ENCODE data around the gene GLE1. TPM values are rescaled to one million over a fixed set of nuclear protein-coding genes. Genes with fewer than 3 reads are reported as not detected.
"Not testable (repeated sequence)": the region's sequence is repeated elsewhere in the genome, so short reads cannot be mapped to it uniquely, and the experiment has no call there.

Gene GLE1
- total RNA-seq, 1 experiment from 2014 or later: 34.1 TPM

- ChIA-PET POLR2A (interaction anchor here (0.6 to 1.0 kb wide), 2 partner anchors 34 to 302 kb away, joined by 3 read pairs; no protein-coding TSS in a partner anchor), CTCF (no interaction called here)
- no peak for TF ChIP-seq CTCF (IDR thresholded peaks at IDR 0.05; ENCODE audit: unreplicated experiment)
- intact Hi-C loops (cut with micrococcal nuclease): no loop called here
- no peak for DNase-seq (ENCODE audit: unreplicated experiment)
- Mint-ChIP-seq H3K4me1 (ENCODE audit: insufficient read depth, unreplicated experiment) (peaks cover 18% of the 10 kb centered on the region), H3K4me3 (ENCODE audit: unreplicated experiment) (no peak overlapping the region), H3K9me3 (ENCODE audit: unreplicated experiment) (no peaks in the 10 kb centered on the region), H3K27ac (ENCODE audit: low read depth, unreplicated experiment) (no peak overlapping the region), H3K36me3 (ENCODE audit: insufficient read depth, unreplicated experiment) (peaks cover 95% of the 10 kb centered on the region), H3K27me3 (ENCODE audit: insufficient read depth, unreplicated experiment) (no peaks in the 10 kb centered on the region)
- BruUV-seq (replicated peaks): TSS peak; percentile 26
These were observed 72.7 kb downstream of the GLE1 start for GRCh38 chr9:128577206-128577605.

DNA sequence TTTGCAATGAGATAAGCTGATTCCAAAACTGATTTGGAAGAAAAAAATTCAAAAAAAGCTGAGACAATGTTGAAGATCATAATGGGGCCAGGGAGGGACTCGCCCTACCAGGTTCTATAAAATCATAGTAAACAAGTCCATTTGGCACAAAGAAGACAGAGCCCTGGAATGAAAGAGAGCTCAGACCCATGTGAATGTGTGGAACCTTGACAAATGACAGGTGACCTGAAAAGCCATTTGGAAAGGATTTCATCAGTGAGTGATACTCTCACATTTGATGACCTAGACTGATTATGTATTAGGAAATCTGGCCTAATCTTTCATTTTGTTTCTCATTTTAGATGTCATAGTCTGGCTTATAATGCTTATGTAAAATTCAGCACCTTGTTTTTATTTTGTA lies 74.7 kb downstream of the GLE1 start:
- H3K4me3 Mint-ChIP-seq (ENCODE audit: unreplicated experiment): no peak overlapping the region
- DNase-seq (ENCODE audit: unreplicated experiment): no peak
- no peak for TF ChIP-seq CTCF (IDR thresholded peaks at IDR 0.05; ENCODE audit: unreplicated experiment)
- H3K4me1 Mint-ChIP-seq (ENCODE audit: insufficient read depth, unreplicated experiment): peaks cover 14% of the 10 kb centered on the region
- BruUV-seq (replicated peaks): no TSS peak
- intact Hi-C loops (cut with micrococcal nuclease): no loop called here
- ChIA-PET POLR2A (interaction anchor here (0.6 to 0.9 kb wide), 3 partner anchors 41 to 148 kb away, joined by 3 read pairs; no protein-coding TSS in a partner anchor), CTCF (no interaction called here)
- H3K9me3 Mint-ChIP-seq (ENCODE audit: unreplicated experiment): no peaks in the 10 kb centered on the region
- H3K27me3 Mint-ChIP-seq (ENCODE audit: insufficient read depth, unreplicated experiment): no peaks in the 10 kb centered on the region
- peaks cover 99% of the 10 kb centered on the region for H3K36me3 Mint-ChIP-seq (ENCODE audit: insufficient read depth, unreplicated experiment)
- no peak overlapping the region for H3K27ac Mint-ChIP-seq (ENCODE audit: low read depth, unreplicated experiment)

DNA sequence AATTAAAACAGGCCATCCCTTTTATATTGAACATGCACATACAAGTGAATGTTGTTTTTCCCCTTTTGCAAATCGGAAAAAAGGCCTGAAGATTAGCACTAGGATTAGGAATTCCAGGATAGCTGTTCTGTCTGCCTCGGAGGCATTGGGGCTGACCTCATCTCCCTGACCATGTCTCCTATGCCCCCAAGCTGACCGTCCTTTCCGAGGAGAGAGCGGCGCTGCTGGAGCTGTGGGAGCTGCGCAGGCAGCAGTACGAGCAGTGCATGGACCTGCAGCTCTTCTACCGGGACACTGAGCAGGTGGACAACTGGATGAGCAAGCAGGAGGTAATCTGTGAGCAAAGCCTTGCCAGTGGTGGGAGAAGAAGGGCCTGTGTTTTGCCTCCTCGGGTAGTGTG lies 76.2 kb downstream of the GLE1 start:
- Mint-ChIP-seq H3K4me3 (ENCODE audit: unreplicated experiment) (no peak overlapping the region), H3K27ac (ENCODE audit: low read depth, unreplicated experiment) (no peak overlapping the region), H3K27me3 (ENCODE audit: insufficient read depth, unreplicated experiment) (no peaks in the 10 kb centered on the region), H3K36me3 (ENCODE audit: insufficient read depth, unreplicated experiment) (peaks cover 99% of the 10 kb centered on the region), H3K4me1 (ENCODE audit: insufficient read depth, unreplicated experiment) (peaks cover 1% of the 10 kb centered on the region), H3K9me3 (ENCODE audit: unreplicated experiment) (no peaks in the 10 kb centered on the region)
- no TSS peak for BruUV-seq (replicated peaks)
- intact Hi-C loops (cut with micrococcal nuclease): no loop called here
- TF ChIP-seq CTCF (IDR thresholded peaks at IDR 0.05; ENCODE audit: unreplicated experiment): no peak
- DNase-seq (ENCODE audit: unreplicated experiment): no peak
- CTCF ChIA-PET: no interaction called here
- POLR2A ChIA-PET: interaction anchor here (0.6 to 0.9 kb wide), 3 partner anchors 25 to 1975 kb away, joined by 3 to 4 read pairs (median 3); no protein-coding TSS in a partner anchor

- H3K36me3 Mint-ChIP-seq (ENCODE audit: insufficient read depth, unreplicated experiment): peaks cover 99% of the 10 kb centered on the region
- H3K9me3 Mint-ChIP-seq (ENCODE audit: unreplicated experiment); BruUV-seq (replicated peaks); H3K27me3 Mint-ChIP-seq (ENCODE audit: insufficient read depth, unreplicated experiment); intact Hi-C loops (cut with micrococcal nuclease); H3K4me3 Mint-ChIP-seq (ENCODE audit: unreplicated experiment); H3K4me1 Mint-ChIP-seq (ENCODE audit: insufficient read depth, unreplicated experiment); H3K27ac Mint-ChIP-seq (ENCODE audit: low read depth, unreplicated experiment); POLR2A ChIA-PET; DNase-seq (ENCODE audit: unreplicated experiment): not testable (repeated sequence)
- CTCF ChIA-PET: interaction anchor here (0.6 kb wide), 1 partner anchor 163 kb away, joined by 4 read pairs; no protein-coding TSS in a partner anchor
These were observed 80.6 kb downstream of the GLE1 start for GRCh38 chr9:128585155-128585554.

DNA sequence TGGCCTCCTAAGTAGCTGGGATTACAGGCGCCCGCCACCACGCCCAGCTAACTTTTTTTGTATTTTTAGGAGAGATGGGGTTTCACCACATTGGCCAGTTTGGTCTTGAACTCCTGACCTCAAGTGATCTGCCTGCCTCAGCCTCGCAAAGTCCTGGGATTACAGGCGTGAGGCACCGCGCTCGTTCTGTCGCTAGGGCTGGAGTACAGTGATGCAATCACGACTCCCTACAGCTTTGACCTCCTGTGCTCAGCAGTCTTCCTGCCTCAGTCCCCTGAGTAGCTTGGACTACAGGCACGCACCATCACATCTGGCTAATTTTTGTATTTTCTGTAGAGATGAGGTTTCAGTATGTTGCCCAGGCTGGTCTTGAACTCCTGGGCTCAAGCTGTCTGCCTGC lies 82.4 kb downstream of the GLE1 start:
- H3K4me3 Mint-ChIP-seq (ENCODE audit: unreplicated experiment); H3K27ac Mint-ChIP-seq (ENCODE audit: low read depth, unreplicated experiment); H3K9me3 Mint-ChIP-seq (ENCODE audit: unreplicated experiment); H3K4me1 Mint-ChIP-seq (ENCODE audit: insufficient read depth, unreplicated experiment); POLR2A ChIA-PET; intact Hi-C loops (cut with micrococcal nuclease); BruUV-seq (replicated peaks); DNase-seq (ENCODE audit: unreplicated experiment); H3K27me3 Mint-ChIP-seq (ENCODE audit: insufficient read depth, unreplicated experiment): not testable (repeated sequence)
- H3K36me3 Mint-ChIP-seq (ENCODE audit: insufficient read depth, unreplicated experiment): peaks cover 100% of the 10 kb centered on the region
- CTCF ChIA-PET: interaction anchor here (0.6 kb wide), 1 partner anchor 1251 kb away, joined by 5 read pairs; no protein-coding TSS in a partner anchor
